GM19438 (cell line): Measurements from ENCODE around the gene MIDN.
"Not testable (repeated sequence)": the region's sequence is repeated elsewhere in the genome, so short reads cannot be mapped to it uniquely, and the experiment has no call there.

Experiments
- ATAC-seq: cut with Tn5 transposase; IDR thresholded peaks from one replicate; pipeline ENCODE4 v1.9.1; 2021; ENCODE audit warnings: low read depth; ENCODE audit not compliant: unreplicated experiment

Gene MIDN

GRCh38 chr19:1248139-1248785, at the start of gene MIDN:
Gene MIDN, plus strand, starts transcription at chr19:1248583. Its CDS starts 1,714 bp downstream, at chr19:1250297.
- ATAC-seq = peak; percentile 15

GRCh38 chr19:1199531-1199930, 48.9 kb upstream of the MIDN start:
- no peak for ATAC-seq

GRCh38 chr19:1200614-1201013, 47.8 kb upstream of the MIDN start:
- ATAC-seq = not testable (repeated sequence)

- ATAC-seq = peak; percentile 86
Observed at GRCh38 chr19:1205114-1206099, 43.0 kb upstream of the MIDN start, which contains the start of gene STK11. Gene STK11, plus strand, starts transcription at chr19:1205778. Its CDS starts 1,136 bp downstream, at chr19:1206914.

- ATAC-seq = no peak
Observed at GRCh38 chr19:1206150-1206863, 42.1 kb upstream of the MIDN start.

- no peak for ATAC-seq
Observed at GRCh38 chr19:1206864-1207450, 41.4 kb upstream of the MIDN start.

- not testable (repeated sequence) for ATAC-seq
Observed at GRCh38 chr19:1208830-1209229, 39.6 kb upstream of the MIDN start.

GRCh38 chr19:1210227-1210538, 38.2 kb upstream of the MIDN start:
- ATAC-seq = no peak

GRCh38 chr19:1211494-1212234, 36.7 kb upstream of the MIDN start:
- no peak for ATAC-seq

GRCh38 chr19:1213391-1214286, 34.7 kb upstream of the MIDN start:
- no peak for ATAC-seq

GRCh38 chr19:1214299-1214861, 34.0 kb upstream of the MIDN start:
- ATAC-seq = no peak

GRCh38 chr19:1214862-1215731, 33.3 kb upstream of the MIDN start:
- no peak for ATAC-seq

GRCh38 chr19:1216756-1217155, 31.6 kb upstream of the MIDN start:
- ATAC-seq = no peak

- no peak for ATAC-seq
Observed at GRCh38 chr19:1217366-1217765, 31.0 kb upstream of the MIDN start.

- ATAC-seq = no peak
Observed at GRCh38 chr19:1218751-1219567, 29.4 kb upstream of the MIDN start.

- ATAC-seq = no peak
Observed at GRCh38 chr19:1219786-1220476, 28.5 kb upstream of the MIDN start.
